ENCODE measurements around the gene TTBK1.

Gene TTBK1

DNA sequence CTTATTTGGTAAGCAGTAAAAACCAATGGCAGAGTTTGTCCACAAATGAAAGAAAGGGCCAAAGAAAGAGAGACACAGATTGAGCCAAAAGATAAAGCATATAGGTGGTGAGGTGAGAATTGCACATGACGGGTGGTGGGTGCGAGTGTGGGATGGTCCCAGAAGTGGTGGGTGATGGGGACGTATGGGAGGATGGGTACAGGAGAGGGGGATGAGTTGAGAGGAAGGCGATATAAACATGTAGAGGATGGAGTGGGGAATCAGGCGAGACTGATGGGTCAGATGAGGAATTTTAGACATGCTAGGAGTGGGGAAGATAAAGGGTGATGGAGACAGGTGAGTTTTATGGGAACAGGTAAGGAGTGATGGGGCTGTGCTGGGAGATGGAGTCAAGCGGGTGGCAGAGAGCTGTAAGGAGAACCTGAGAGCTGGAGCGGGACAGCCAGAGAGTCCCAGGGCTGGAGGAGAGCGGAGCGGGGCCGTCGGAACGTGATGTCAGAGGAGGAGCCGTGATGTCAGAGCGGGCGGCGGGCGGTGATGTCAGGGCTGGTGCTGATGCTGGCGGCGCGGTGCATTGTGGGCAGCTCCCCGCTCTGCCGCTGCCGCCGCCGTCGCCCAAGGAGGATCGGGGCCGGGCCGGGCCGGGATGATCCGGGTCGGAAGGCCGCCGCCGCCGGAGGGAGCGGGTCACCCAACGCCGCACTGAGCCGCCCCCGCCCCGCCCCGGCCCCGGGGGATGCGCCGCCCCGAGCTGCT, at the start of gene TTBK1:
TTBK1 (plus strand) TSS at position 574 of the 756 bp plus-strand sequence. CDS start 3,180 bp downstream, outside the sequence.
- Histone ChIP-seq H3K4me3 (ENCODE audit: low read depth in 1 of 2, low read length in 1 of 2) (no peak within 1 kb of the TSS), H3K27me3 (peaks cover 100% of the 10 kb centered on the region)
- TF ChIP-seq, protein P1, sequence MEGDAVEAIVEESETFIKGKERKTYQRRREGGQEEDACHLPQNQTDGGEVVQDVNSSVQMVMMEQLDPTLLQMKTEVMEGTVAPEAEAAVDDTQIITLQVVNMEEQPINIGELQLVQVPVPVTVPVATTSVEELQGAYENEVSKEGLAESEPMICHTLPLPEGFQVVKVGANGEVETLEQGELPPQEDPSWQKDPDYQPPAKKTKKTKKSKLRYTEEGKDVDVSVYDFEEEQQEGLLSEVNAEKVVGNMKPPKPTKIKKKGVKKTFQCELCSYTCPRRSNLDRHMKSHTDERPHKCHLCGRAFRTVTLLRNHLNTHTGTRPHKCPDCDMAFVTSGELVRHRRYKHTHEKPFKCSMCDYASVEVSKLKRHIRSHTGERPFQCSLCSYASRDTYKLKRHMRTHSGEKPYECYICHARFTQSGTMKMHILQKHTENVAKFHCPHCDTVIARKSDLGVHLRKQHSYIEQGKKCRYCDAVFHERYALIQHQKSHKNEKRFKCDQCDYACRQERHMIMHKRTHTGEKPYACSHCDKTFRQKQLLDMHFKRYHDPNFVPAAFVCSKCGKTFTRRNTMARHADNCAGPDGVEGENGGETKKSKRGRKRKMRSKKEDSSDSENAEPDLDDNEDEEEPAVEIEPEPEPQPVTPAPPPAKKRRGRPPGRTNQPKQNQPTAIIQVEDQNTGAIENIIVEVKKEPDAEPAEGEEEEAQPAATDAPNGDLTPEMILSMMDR (IDR thresholded peaks at IDR 0.05) = no peak

DNA sequence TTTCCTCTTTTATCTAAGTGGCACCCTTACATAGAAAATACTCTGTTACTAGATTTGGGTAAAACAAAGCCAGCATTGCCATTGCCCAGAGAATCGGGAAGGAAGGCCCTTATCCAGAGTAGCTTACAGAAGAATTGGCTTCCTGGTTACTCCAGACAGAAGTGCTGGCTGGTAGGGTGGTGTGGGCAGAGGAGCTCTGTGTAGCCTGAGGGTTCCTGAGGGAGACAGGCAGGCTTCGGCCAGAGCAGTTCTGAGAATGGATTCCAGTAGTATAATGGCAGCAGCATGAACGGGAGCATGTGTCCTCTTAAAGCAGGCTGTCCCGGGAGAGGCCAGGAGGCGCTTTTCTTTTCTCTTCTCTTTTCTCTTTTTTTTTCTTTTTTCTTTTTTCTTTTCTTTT, 49.4 kb upstream of the TTBK1 start:
- H3K27ac ChIP-seq = no peak overlapping the region
- H3K4me3 ChIP-seq (ENCODE audit: low read depth in 1 of 2, low read length in 1 of 2) = no peak overlapping the region
- TF ChIP-seq, protein P1 (IDR thresholded peaks at IDR 0.05) = no peak
- no peaks in the 10 kb centered on the region for H3K4me1 ChIP-seq (ENCODE audit: control insufficient read depth in 1 of 2, insufficient read depth in 1 of 2, low read depth in 1 of 2, low read length in 1 of 2)
- no peaks in the 10 kb centered on the region for H3K9me3 ChIP-seq
- H3K27me3 ChIP-seq = no peaks in the 10 kb centered on the region
- H3K36me3 ChIP-seq = peaks cover 77% of the 10 kb centered on the region

More for the DNA sequence above, at the start of gene TTBK1:
- Histone ChIP-seq H3K4me1 (ENCODE audit: control insufficient read depth in 1 of 2, insufficient read depth in 1 of 2, low read depth in 1 of 2, low read length in 1 of 2) (peaks cover 12 to 14% of the 10 kb centered on the region in 2 experiments), H3K9me3 (no peaks in the 10 kb centered on the region), H3K36me3 (no peaks in the 10 kb centered on the region), H3K27ac (no peak within 1 kb of the TSS)

DNA sequence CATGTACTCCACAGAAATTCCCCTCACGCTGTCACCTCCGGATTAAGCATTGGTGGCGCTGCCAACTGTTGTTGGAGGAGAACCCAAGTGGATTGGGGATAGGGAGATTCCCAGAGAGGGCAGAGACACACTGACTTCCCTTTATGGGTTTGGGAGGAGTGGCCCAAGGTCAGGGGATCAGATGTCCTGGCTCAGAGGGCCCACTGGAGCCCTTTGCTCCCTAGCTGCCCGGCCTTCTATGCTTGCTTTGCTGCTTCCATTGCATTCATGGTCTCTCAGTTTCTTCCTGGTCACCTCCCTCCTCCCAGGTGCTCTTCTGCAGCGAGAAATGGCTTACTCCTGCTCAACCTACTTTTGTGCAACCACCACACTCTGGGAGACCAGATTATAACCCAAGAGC, 46.9 kb upstream of the TTBK1 start:
- Histone ChIP-seq H3K4me3 (ENCODE audit: low read depth in 1 of 2, low read length in 1 of 2) (no peak overlapping the region), H3K36me3 (peaks cover 93% of the 10 kb centered on the region), H3K9me3 (no peaks in the 10 kb centered on the region), H3K27me3 (no peaks in the 10 kb centered on the region), H3K27ac (no peak overlapping the region), H3K4me1 (ENCODE audit: control insufficient read depth in 1 of 2, insufficient read depth in 1 of 2, low read depth in 1 of 2, low read length in 1 of 2) (no peaks in the 10 kb centered on the region)
- TF ChIP-seq, protein P1 (IDR thresholded peaks at IDR 0.05) = no peak

DNA sequence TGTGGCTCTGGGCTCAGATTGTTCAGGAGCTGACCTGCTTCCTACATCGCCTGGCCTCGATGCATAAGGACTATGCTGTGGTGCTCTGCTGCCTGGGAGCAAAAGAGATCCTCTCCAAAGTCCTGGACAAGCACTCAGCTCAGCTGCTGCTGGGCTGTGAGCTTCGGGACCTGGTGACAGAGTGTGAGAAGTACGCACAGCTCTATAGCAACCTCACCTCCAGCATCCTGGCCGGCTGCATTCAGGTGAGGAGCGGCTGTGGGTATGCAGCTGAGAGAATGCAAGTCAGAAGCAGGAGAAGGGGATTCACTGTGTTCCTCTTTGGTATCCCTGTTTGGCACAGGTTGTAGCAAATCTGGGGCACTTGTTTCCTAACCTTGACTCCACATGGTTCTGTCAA, 43.4 kb upstream of the TTBK1 start:
- H3K9me3 ChIP-seq = no peaks in the 10 kb centered on the region

DNA sequence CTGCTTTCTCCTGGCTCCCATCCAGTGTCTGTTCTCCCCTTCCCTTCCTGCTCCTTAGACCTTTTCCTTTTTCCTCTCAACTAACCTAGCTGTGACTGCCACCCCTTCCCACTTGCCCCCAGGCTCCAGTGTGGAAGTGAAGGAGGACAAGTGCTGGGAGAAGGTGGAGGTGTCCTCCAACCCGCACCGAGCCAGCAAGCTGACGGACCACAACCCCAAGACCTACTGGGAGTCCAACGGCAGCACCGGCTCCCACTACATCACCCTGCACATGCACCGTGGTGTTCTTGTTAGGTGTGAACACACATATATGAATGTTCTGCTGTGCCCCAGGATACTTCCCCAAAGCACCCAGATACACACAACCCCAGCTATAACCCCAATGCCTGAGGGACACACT, 42.7 kb upstream of the TTBK1 start:
- Histone ChIP-seq H3K27ac (no peak overlapping the region), H3K9me3 (no peaks in the 10 kb centered on the region), H3K4me3 (ENCODE audit: low read depth in 1 of 2, low read length in 1 of 2) (no peak overlapping the region), H3K4me1 (ENCODE audit: control insufficient read depth in 1 of 2, insufficient read depth in 1 of 2, low read depth in 1 of 2, low read length in 1 of 2) (no peaks in the 10 kb centered on the region), H3K27me3 (no peaks in the 10 kb centered on the region), H3K36me3 (peaks cover 89% of the 10 kb centered on the region)
- TF ChIP-seq, protein P1 (IDR thresholded peaks at IDR 0.05) = no peak

More for the DNA sequence above, 43.4 kb upstream of the TTBK1 start:
- Histone ChIP-seq H3K4me1 (ENCODE audit: control insufficient read depth in 1 of 2, insufficient read depth in 1 of 2, low read depth in 1 of 2, low read length in 1 of 2) (no peaks in the 10 kb centered on the region), H3K27ac (no peak overlapping the region), H3K4me3 (ENCODE audit: low read depth in 1 of 2, low read length in 1 of 2) (no peak overlapping the region), H3K27me3 (no peaks in the 10 kb centered on the region), H3K36me3 (peaks cover 89% of the 10 kb centered on the region)
- TF ChIP-seq, protein P1 (IDR thresholded peaks at IDR 0.05) = no peak

All from neutrophil (primary cell).